Mononuclear cell (primary cell): Measurements from ENCODE around the gene TCEANC. TPM values are rescaled to one million over a fixed set of nuclear protein-coding genes. Genes with fewer than 3 reads are reported as not detected.

Experiments used
- H3K27me3 ChIP-seq: 2 replicates; pipeline ENCODE4 v1.6.0; 2011; ENCODE audit warnings: low read length, control low read depth; ENCODE audit not compliant: insufficient read depth
- H3K4me1 ChIP-seq: 2 replicates; pipeline ENCODE4 v1.5.1; 2011; ENCODE audit warnings: mild to moderate bottlenecking, low read length, control low read depth; ENCODE audit not compliant: insufficient read depth
- H3K4me3 ChIP-seq: 2 replicates; pipeline ENCODE4 v1.5.1; 2011; ENCODE audit warnings: mild to moderate bottlenecking, low read length, moderate library complexity
- H3K9me3 ChIP-seq: 2 replicates; pipeline ENCODE4 v1.5.1; 2011; ENCODE audit warnings: low read depth, mild to moderate bottlenecking, control low read depth, low read length
- total RNA-seq: library from RNA; depleted of rRNA; stranded (reverse); fragments of >200 nt; gene quantifications from one replicate; pipeline ENCODE4 v1.2.3, GENCODE V29; 2012

The TCEANC gene
- total RNA-seq, 1 donor, result 18.5 TPM

DNA sequence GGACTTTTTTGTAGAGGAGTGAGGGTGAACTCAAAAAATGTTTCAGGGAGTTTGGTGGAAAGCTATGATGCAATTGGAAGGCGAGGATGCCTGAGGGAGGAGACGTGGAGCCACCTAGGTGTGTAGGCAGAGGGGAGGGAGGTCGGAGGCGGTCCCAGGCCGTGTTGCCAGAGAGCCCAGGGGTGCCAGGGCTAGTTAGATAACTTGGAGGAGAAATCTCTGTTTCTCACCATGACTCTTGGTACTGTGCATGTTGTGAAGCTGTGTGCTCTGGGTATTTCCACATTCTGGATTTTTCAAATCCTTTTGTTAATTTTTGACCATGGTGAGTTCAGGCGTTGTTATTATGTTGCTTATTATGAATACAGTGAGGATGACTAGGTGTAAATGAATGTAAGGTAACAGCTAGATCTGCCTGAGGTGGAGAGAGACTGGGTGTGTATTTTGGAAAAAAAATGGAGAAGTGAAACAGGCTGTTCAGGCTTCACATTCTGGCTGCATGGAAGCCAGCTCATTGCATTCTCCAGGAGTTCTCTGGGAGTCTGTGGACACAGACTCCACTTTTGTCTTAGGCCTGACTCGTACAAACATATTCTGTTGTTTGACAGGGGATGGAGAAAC lies 40.5 kb downstream of the TCEANC start:
- Histone ChIP-seq H3K9me3 (no peaks in the 10 kb centered on the region), H3K27me3 (no peaks in the 10 kb centered on the region), H3K4me3 (no peak overlapping the region), H3K4me1 (peaks cover 75% of the 10 kb centered on the region)

GRCh38 chrX:13694359-13694758 lies 41.4 kb downstream of the TCEANC start:
- H3K27me3 ChIP-seq, result no peaks in the 10 kb centered on the region
- H3K9me3 ChIP-seq, result no peaks in the 10 kb centered on the region
- no peak overlapping the region for H3K4me3 ChIP-seq
- peaks cover 82% of the 10 kb centered on the region for H3K4me1 ChIP-seq

- no peaks in the 10 kb centered on the region for H3K9me3 ChIP-seq
- no peaks in the 10 kb centered on the region for H3K27me3 ChIP-seq
- H3K4me1 ChIP-seq, result peaks cover 88% of the 10 kb centered on the region
- no peak overlapping the region for H3K4me3 ChIP-seq
Observed at GRCh38 chrX:13694983-13695382, 42.0 kb downstream of the TCEANC start.

DNA sequence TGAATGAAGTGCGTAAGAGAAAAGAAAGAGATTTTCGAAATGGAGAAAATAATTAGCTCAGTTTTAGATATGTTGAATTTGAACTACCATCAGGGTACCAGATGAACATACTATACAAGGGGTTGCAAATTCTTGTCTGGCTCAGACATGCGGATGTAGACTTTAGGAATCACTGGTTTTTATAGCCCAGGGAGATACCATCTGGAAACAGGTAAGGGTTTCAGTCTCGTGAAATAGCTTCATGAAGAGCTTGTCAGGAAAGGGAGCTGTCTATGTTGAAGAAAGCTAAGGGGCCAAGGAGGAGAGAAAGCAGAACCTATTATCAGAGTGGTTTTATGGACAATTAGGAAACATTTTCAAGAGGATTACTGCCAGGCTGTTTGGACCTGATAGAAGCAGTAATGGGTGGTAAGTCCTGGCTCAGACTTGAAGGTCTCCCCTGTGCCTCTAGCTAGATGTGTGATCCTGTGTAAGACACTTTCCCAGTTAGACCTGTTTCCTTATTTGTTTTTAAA lies 42.7 kb downstream of the TCEANC start:
- H3K9me3 ChIP-seq, result no peaks in the 10 kb centered on the region
- H3K4me1 ChIP-seq, result peaks cover 88% of the 10 kb centered on the region
- no peaks in the 10 kb centered on the region for H3K27me3 ChIP-seq
- H3K4me3 ChIP-seq, result no peak overlapping the region

DNA sequence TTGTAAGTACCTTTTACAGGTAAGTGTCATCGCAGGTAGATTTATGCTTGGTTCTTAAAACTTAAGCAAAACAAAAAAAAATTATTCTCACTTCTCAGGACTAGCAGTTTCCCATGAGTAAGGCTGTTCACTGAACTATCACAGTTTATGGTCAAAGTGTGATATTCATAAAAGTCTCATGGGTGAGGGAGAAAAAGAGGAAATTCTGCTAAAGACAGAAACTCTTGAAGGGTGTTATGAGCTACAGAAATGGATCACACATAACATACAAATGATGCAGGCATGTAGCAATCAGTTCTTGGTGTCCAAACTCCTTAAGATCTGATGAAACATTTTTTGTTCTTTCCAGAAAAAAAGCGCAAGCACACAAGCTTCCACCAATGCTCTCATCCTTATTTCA lies 44.5 kb downstream of the TCEANC start:
- H3K4me3 ChIP-seq, result no peak overlapping the region
- no peaks in the 10 kb centered on the region for H3K9me3 ChIP-seq
- H3K4me1 ChIP-seq, result peaks cover 82% of the 10 kb centered on the region
- no peaks in the 10 kb centered on the region for H3K27me3 ChIP-seq

- no peak overlapping the region for H3K4me3 ChIP-seq
- no peaks in the 10 kb centered on the region for H3K9me3 ChIP-seq
- H3K27me3 ChIP-seq, result no peaks in the 10 kb centered on the region
- peaks cover 80% of the 10 kb centered on the region for H3K4me1 ChIP-seq
Observed at GRCh38 chrX:13697976-13698375, 45.0 kb downstream of the TCEANC start.

DNA sequence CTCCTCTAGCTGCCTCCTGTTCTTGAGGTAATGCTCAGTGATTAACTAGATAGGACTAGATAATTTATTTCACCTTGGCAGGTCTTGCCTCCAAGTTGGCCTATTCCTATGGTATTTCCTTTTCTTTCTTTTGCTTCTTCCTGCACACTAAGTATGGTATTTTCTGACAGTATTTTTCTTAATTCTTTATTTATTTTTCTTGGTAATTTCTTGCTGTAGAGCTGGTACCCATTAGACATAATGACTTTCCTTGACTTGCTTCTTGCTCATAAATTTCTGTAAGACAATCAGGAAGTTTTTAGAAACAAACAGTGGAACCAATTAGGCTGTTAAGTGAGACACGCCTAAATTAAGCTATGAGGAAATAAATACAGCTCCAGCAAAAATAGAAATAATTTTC lies 45.5 kb downstream of the TCEANC start:
- no peaks in the 10 kb centered on the region for H3K9me3 ChIP-seq
- H3K4me3 ChIP-seq, result no peak overlapping the region
- no peaks in the 10 kb centered on the region for H3K27me3 ChIP-seq
- peaks cover 75% of the 10 kb centered on the region for H3K4me1 ChIP-seq

DNA sequence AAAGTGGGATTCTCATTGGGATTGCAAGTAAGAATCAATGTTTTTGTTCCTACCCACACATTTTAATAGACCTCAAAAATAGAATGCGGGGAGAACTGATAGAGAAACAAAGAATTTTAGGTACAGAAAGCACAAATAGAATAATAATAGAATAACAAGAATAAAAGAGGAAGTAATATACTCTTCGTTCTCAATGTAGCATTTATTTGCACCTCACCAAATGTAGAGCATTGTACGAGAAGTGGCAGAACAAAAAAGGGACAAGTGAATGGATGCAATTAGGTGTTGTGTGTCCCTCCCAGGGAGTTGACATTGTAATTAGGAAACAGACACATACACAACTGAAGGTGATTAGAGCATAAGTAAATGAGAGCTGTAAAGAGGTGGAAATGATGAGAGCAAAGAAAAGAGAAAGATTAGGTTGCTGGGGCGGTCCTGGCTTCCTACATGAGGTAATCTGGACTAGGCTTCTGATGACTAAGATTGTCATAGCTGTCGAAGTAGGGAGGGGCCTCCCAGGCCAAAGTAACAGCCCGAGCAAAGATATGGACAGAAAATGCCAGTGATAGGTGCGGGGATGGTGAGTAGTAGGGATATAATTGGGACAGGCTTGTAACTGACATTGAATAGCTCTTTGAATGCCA lies 46.4 kb downstream of the TCEANC start:
- H3K9me3 ChIP-seq, result no peaks in the 10 kb centered on the region
- H3K4me3 ChIP-seq, result no peak overlapping the region
- H3K4me1 ChIP-seq, result peaks cover 67% of the 10 kb centered on the region
- H3K27me3 ChIP-seq, result no peaks in the 10 kb centered on the region

DNA sequence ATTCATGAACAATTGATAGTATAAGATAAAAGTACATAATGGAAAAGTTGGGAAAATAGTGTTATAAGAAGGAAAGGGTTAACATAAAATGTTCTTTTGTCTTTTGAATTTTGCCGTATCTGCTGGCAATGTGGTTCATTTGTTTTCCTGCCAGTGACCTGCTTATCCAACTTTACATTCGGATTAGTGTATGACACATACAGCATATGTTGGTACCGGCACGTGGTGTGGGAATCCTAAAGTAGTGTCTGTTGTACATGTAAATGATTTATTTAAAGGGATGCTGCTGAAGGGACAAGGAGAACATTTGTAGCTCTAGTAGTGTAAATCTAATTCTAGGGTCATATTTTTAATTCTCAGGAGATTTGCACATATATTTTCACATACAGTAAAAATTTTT lies 47.4 kb downstream of the TCEANC start:
- H3K9me3 ChIP-seq, result no peaks in the 10 kb centered on the region
- peaks cover 58% of the 10 kb centered on the region for H3K4me1 ChIP-seq
- no peaks in the 10 kb centered on the region for H3K27me3 ChIP-seq
- H3K4me3 ChIP-seq, result no peak overlapping the region

- no peaks in the 10 kb centered on the region for H3K27me3 ChIP-seq
- H3K9me3 ChIP-seq, result no peaks in the 10 kb centered on the region
- H3K4me1 ChIP-seq, result peaks cover 41% of the 10 kb centered on the region
- H3K4me3 ChIP-seq, result no peak overlapping the region
Observed at GRCh38 chrX:13702111-13702789, 49.3 kb downstream of the TCEANC start.

DNA sequence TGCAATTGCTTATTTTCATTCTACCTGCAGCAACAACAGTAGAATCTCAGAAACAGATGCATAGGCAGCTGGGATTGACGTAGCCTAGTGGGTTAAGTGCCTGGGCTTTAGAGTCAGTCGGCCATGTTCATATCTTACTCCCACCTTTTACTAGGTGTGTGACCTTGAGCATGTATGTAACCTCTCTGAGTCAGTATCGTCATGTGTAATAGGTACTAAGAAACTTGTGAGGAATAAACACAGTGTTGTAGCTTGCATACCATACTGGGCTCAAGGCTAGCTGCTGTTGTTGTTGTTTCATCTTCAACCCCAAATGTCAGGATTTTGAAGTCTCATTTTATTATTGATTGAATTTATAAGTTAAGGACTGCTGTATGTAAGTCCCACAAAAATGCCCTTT lies 50.2 kb downstream of the TCEANC start:
- H3K4me1 ChIP-seq, result peaks cover 33% of the 10 kb centered on the region

GRCh38 chrX:13703589-13703988 lies 50.6 kb downstream of the TCEANC start:
- H3K4me1 ChIP-seq, result peaks cover 28% of the 10 kb centered on the region
- no peak overlapping the region for H3K4me3 ChIP-seq
- H3K9me3 ChIP-seq, result no peaks in the 10 kb centered on the region
- H3K27me3 ChIP-seq, result no peaks in the 10 kb centered on the region

More for the DNA sequence above, 50.2 kb downstream of the TCEANC start:
- no peaks in the 10 kb centered on the region for H3K27me3 ChIP-seq
- H3K9me3 ChIP-seq, result no peaks in the 10 kb centered on the region
- H3K4me3 ChIP-seq, result no peak overlapping the region

- Histone ChIP-seq H3K9me3 (no peaks in the 10 kb centered on the region), H3K27me3 (no peaks in the 10 kb centered on the region), H3K4me1 (no peaks in the 10 kb centered on the region), H3K4me3 (no peak overlapping the region)
Observed at GRCh38 chrX:13711141-13711540, 58.2 kb downstream of the TCEANC start.
